Thoracic aorta (tissue), 2 donors: ENCODE measurements around the gene SEBOX. TPM values are rescaled to one million over a fixed set of nuclear protein-coding genes. Genes with fewer than 3 reads are reported as not detected.
A peak's percentile ranks its signal among the peaks of the same experiment; 100 is the strongest.

Experiments
- ATAC-seq: fragments of 150-250 bp; one replicate; pipeline ENCODE4 v1.8.0; 2017; ENCODE audit warnings: low read depth; ENCODE audit not compliant: insufficient number of reproducible peaks, low FRiP score
- DNase-seq: peaks from one replicate; pipeline ENCODE4 v3.0.0-alpha.2; 2020; ENCODE audit warnings: low spot score
- H3K27ac ChIP-seq, 2 donors: fragments of 200-600 bp; sonication (generic); 1 replicate in 1 of 2; 2 replicates in 1 of 2; pipeline ENCODE4 v1.5.1; 2016; ENCODE audit warnings: mild to moderate bottlenecking in 2 of 2, moderate library complexity in 2 of 2
- H3K27me3 ChIP-seq: fragments of 200-600 bp; sonication (generic); replicated peaks from 2 replicates; pipeline ENCODE4 v1.6.0; 2016; ENCODE audit warnings: mild to moderate bottlenecking; ENCODE audit not compliant: insufficient read depth
- H3K36me3 ChIP-seq: fragments of 200-600 bp; sonication (generic); one replicate; pipeline ENCODE4 v1.5.1; 2016
- H3K4me1 ChIP-seq, 2 donors: fragments of 200-600 bp; sonication (generic); 1 replicate in 1 of 2; 2 replicates in 1 of 2; pipeline versions ENCODE4 v1.5.1 to v1.6.0; 2016; ENCODE audit warnings: low read depth in 2 of 2, mild to moderate bottlenecking in 1 of 2; ENCODE audit not compliant: control insufficient read depth in 1 of 2
- H3K4me3 ChIP-seq: fragments of 200-600 bp; sonication (generic); 2 replicates; pipeline ENCODE4 v1.5.1; 2016; ENCODE audit warnings: mild to moderate bottlenecking
- H3K9me3 ChIP-seq: fragments of 200-600 bp; sonication (generic); 2 replicates; pipeline ENCODE4 v1.5.1; 2016
- CTCF ChIP-seq: fragments of 200-600 bp; sonication (generic); IDR thresholded peaks from one replicate; pipeline ENCODE4 v1.5.1; 2019; ENCODE audit warnings: antibody characterized with exemption
- total RNA-seq, 2 donors: library from RNA; depleted of rRNA; stranded (reverse); fragments of >200 nt; gene quantifications; one replicate each; pipeline versions ENCODE4 v1.1.0 to v1.2.3, GENCODE V29; 2016

The SEBOX gene
- total RNA-seq, 2 donors from 2014 or later = not detected

- DNase-seq = no peak
- H3K4me1 ChIP-seq = peaks cover 9 to 14% of the 10 kb centered on the region in 2 donors
- TF ChIP-seq CTCF = no peak
Measured at GRCh38 chr17:28320215-28321061, 44.6 kb downstream of the SEBOX start.

GRCh38 chr17:28319598-28319935, 45.4 kb downstream of the SEBOX start:
- no peaks in the 10 kb centered on the region for H3K9me3 ChIP-seq
- H3K27ac ChIP-seq = peak overlapping the region in 1 of 2 donors; percentile 38
- TF ChIP-seq CTCF = no peak
- no peak for DNase-seq
- ATAC-seq = no peak
- no peaks in the 10 kb centered on the region for H3K27me3 ChIP-seq
- no peaks in the 10 kb centered on the region for H3K36me3 ChIP-seq
- peak overlapping the region; percentile 74 for H3K4me3 ChIP-seq
- peaks cover 9 to 14% of the 10 kb centered on the region in 2 donors for H3K4me1 ChIP-seq

More at GRCh38 chr17:28320215-28321061, 44.6 kb downstream of the SEBOX start:
- Histone ChIP-seq H3K36me3 (no peaks in the 10 kb centered on the region), H3K27me3 (no peaks in the 10 kb centered on the region), H3K4me3 (peak overlapping the region; percentile 74), H3K27ac (no peak overlapping the region), H3K9me3 (no peaks in the 10 kb centered on the region)
- no peak for ATAC-seq

GRCh38 chr17:28318759-28319597, 46.0 kb downstream of the SEBOX start, which contains the start of gene TMEM97:
Gene TMEM97 (plus strand): TSS chr17:28319200. CDS start chr17:28319240, 40 bp downstream.
- H3K27me3 ChIP-seq = no peaks in the 10 kb centered on the region
- DNase-seq (peak; percentile 85), ATAC-seq (peak; percentile 92)
- peak within 1 kb of the TSS in 1 of 2 donors; percentile 38 for H3K27ac ChIP-seq
- TF ChIP-seq CTCF = peak; percentile 8
- no peaks in the 10 kb centered on the region for H3K9me3 ChIP-seq
- peak within 1 kb of the TSS; percentile 74 for H3K4me3 ChIP-seq
- peaks cover 9 to 14% of the 10 kb centered on the region in 2 donors for H3K4me1 ChIP-seq
- no peaks in the 10 kb centered on the region for H3K36me3 ChIP-seq

GRCh38 chr17:28317966-28318758, 46.8 kb downstream of the SEBOX start:
- peaks cover 9 to 14% of the 10 kb centered on the region in 2 donors for H3K4me1 ChIP-seq
- H3K36me3 ChIP-seq = no peaks in the 10 kb centered on the region
- TF ChIP-seq CTCF = no peak
- DNase-seq (no peak), ATAC-seq (no peak)
- no peaks in the 10 kb centered on the region for H3K9me3 ChIP-seq
- H3K27ac ChIP-seq = no peak overlapping the region
- peak overlapping the region; percentile 74 for H3K4me3 ChIP-seq
- H3K27me3 ChIP-seq = no peaks in the 10 kb centered on the region
